ENCODE results near the gene GBF1.
"Not testable (repeated sequence)": the region's sequence is repeated elsewhere in the genome, so short reads cannot be mapped to it uniquely, and the experiment has no call there.

The GBF1 gene

GRCh38 chr10:102245082-102245931 is at the start of gene GBF1:
Gene GBF1, plus strand, starts transcription at chr10:102245532. Its CDS starts 13,407 bp downstream, at chr10:102258939.
- DNase-seq (ENCODE audit: low spot score): peak; percentile 99

- DNase-seq (ENCODE audit: low spot score): no peak
Observed at GRCh38 chr10:102196893-102197292, 48.4 kb upstream of the GBF1 start.

GRCh38 chr10:102198027-102198426 is 47.3 kb upstream of the GBF1 start:
- DNase-seq (ENCODE audit: low spot score): no peak

DNA sequence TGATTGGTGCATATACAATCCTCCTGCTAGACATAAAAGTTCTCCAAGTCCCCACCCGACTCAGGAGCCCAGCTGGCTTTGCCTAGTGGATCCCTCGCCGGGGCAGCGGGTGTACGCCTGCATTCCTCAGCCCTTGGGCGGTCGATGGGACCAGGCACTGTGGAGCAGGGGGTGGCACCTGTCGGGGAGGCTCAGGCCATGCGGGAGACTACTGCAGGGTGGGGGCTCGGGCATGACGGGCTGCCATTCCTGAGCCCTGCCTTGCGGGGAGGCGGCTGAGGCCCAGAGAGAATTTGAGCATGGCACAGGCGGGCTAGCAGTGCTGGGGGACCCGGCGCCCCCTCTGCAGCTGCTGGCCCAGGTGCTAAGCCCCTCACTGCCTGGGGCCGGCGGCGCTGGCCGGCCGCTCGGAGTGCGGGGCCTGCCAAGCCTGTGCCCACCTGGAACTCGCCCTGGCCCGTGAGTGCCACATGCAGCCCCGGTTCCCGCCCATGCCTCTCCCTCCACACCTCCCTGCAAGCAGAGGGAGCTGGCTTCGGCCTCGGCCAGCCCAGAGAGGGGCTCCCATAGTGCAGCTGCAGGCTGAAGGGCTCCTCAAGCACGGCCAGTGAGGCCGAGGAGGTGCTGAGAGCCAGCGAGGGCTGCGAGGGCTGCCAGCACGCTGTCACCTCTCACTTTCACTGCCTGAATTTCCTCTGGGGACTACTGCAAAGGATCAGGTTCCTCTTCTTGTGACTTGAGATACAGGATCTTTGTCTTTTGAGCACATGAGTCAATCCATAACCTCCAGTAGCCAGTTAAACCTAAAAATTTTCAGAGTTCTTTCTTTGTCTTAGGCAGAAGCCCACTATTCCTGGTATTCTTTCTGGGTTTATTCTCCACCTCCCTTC is 44.3 kb upstream of the GBF1 start:
- DNase-seq (ENCODE audit: low spot score): no peak

DNA sequence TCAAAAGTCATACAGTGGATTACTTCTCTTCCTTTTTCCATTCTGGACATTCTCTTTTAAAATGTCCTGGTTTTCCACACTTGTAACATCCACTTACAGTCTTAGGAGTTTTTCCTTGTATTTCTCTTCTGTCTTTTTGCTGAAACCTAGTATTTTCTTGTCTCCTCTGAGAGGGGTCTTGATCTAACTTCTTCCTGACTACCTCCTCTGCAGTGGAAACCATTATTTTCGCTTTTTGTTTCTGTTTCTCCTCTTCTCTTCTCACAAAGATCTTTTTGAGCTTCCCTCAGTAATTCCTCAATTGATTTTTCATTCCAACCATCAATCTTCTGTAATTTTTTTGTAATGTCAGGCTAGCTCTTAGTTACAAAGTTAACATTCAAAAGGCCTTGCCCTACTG is 42.9 kb upstream of the GBF1 start:
- no peak for DNase-seq (ENCODE audit: low spot score)

DNA sequence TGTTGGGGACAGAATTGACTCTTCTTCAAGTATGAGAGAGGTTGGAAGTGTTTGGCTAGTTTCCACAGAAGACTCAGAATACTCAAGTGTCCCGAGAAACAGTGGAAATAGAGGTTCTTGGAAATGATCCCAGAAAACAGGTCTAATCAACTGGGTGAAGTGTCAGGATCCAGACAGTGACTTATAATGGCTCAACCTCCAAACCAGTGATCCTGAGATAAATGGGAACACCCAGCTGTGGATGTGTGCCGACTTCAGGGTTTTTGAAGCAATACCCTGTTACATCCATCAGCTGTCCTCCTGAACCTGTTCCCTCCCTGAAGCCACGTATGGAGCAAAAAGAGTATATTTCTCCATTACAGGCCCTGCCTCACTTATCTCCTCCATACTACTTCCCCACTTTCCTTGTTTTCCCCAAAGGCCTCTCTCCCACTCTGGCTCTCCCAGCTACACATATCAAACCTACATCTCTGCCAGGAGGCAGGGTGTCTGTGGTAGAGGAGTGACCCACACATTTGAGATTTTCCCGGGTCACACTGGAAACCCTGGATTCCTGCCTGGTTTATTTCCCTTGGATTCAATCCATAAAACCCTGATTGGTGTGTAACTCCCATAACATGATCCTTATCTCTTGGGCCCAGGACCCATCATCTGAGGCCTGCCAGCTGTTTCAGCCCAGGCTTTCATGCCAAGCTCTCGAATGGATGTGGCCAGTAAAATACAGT is 36.9 kb upstream of the GBF1 start:
- DNase-seq (ENCODE audit: low spot score): no peak

GRCh38 chr10:102211615-102212299 is 33.6 kb upstream of the GBF1 start:
- DNase-seq (ENCODE audit: low spot score): no peak

DNA sequence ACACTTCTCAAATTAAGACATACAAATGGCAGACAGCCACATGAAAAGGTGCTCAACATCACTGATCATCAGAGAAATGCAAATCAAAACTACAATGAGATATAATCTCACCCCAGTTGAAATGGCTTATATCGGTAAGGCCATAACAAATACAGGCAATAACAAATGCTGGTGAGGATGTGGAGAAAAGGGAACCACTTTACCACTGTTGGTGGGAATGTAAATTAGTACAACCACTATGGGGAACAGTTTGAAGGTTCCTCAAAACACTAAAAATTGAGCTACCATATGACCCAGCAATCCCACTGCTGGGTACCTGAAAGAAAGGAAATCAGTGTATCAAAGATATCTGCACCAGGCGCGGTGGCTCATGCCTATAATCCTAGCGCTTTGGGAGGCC is 31.7 kb upstream of the GBF1 start:
- DNase-seq (ENCODE audit: low spot score): not testable (repeated sequence)

DNA sequence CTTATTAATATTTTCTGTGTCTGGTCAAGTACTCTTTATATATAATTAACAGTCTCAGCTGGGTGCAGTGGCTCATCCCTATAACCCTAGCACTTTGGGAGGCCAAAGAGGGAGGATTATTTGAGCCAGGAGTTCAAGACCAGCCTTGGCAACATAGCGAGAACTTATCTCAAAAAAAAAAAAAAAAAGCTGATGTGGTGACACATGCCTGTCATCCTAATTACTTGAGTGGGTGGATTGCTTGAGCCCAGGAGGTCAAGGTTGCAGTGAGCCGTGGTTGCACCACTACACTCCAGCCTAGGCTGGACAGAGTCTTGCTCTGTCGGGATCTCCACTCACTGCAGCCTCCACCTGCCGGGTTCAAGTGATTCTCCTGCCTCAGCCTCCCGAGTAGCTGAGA is 26.0 kb upstream of the GBF1 start:
- DNase-seq (ENCODE audit: low spot score): no peak

DNA sequence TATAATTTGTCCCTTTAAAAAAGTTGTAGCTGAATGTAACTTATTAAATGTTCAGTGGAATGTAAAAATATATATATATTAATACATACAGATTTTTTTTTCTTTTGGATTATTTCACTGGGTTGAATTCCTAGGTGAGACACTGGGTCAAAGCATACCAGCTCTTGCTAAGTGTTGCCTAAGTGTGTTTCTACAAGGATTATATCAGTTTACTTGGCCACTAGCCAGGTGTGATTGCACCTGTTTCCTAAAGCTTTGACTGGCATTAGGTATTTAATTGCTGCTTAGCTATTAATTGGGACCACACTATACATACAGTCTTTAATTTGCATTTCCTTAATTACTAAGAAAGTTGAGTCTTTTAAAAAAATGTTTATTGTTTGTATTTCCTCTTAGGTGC is 24.7 kb upstream of the GBF1 start:
- no peak for DNase-seq (ENCODE audit: low spot score)

DNA sequence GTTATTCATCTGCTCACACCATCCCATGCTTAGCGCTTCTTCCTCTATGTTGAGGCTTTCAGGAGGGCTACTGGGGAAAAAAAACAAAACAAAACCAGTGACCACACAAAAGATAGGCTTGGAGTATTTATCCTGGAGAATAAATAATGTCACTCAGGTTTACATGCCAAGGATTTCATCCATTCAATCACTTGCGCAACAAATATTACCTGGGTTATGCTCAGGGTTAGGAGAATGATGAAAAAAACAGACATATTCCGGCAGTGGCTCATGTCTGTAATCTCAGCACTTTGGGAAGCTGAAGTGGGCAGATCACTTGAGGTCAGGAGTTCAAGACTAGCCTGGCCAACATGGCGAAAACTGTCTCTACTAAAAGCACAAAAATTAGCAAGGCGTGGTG is 22.5 kb upstream of the GBF1 start:
- DNase-seq (ENCODE audit: low spot score): no peak

DNA sequence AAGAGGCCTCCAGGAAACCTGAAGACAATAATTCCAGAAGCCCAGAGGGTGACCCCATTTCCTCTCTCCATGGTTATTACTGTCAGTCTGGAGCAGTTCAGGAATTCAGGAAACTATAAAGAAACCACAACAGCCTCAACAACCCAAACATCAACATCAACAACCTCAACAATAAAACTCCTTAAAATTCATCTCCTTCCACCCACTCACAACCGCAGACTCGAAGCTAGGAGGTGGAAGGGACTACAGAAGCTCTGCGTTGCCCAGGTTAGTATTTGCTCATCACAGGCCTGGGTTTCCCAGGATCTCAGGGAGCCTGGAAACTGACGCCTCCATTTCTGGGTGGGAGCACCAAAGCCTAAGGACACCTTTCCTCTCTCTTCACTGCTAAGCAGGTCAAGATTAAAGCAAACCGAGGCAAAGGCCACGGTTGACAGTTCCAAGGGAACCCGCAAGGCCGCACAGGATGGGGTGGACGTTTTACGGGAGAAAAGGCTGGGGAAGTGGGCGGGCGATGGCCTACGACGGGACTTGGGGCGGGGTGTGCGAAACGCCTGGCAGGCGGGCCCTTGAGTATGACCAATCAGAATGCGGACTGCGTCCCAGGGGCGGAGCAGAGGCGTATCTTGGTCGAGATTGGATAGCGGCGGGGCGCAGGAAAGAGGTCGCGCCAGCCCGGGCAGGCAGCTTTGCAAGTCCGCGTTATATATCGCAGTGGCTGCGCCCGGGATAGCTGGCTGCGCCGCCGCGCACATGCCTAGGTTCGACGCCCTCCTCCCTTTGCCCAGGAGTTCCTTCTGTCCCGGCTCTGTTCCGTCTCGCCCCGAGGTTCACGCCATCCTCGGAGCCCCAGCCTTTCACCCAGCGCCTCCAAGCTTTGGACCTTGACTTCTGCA is 19.4 kb upstream of the GBF1 start, which contains the start of gene ELOVL3:
ELOVL3 (plus strand) TSS at position 654 of the 896 bp plus-strand sequence. CDS start 250 bp downstream, outside the sequence.
- DNase-seq (ENCODE audit: low spot score): peak; percentile 98

DNA sequence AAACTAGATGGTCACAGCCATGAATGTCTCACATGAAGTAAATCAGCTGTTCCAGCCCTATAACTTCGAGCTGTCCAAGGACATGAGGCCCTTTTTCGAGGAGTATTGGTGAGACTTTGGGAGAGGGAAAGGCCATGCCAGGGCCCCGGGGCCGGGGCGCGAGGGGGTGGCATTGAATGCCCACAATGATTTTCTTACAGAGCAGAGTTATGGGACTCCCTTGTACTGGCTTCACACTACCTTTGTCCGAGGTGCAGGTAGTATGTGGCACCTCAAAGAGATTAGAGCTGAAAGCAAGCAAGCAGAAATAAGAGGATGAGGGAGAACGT is 18.8 kb upstream of the GBF1 start:
- DNase-seq (ENCODE audit: low spot score): no peak

- peak; percentile 71 for DNase-seq (ENCODE audit: low spot score)
Observed at GRCh38 chr10:102227050-102227449, 18.3 kb upstream of the GBF1 start.

- peak; percentile 74 for DNase-seq (ENCODE audit: low spot score)
Observed at GRCh38 chr10:102229810-102230263, 15.5 kb upstream of the GBF1 start.

- peak; percentile 30 for DNase-seq (ENCODE audit: low spot score)
Observed at GRCh38 chr10:102230264-102230860, 15.0 kb upstream of the GBF1 start.

GRCh38 chr10:102230861-102231356 is 14.4 kb upstream of the GBF1 start:
- DNase-seq (ENCODE audit: low spot score): no peak

DNA sequence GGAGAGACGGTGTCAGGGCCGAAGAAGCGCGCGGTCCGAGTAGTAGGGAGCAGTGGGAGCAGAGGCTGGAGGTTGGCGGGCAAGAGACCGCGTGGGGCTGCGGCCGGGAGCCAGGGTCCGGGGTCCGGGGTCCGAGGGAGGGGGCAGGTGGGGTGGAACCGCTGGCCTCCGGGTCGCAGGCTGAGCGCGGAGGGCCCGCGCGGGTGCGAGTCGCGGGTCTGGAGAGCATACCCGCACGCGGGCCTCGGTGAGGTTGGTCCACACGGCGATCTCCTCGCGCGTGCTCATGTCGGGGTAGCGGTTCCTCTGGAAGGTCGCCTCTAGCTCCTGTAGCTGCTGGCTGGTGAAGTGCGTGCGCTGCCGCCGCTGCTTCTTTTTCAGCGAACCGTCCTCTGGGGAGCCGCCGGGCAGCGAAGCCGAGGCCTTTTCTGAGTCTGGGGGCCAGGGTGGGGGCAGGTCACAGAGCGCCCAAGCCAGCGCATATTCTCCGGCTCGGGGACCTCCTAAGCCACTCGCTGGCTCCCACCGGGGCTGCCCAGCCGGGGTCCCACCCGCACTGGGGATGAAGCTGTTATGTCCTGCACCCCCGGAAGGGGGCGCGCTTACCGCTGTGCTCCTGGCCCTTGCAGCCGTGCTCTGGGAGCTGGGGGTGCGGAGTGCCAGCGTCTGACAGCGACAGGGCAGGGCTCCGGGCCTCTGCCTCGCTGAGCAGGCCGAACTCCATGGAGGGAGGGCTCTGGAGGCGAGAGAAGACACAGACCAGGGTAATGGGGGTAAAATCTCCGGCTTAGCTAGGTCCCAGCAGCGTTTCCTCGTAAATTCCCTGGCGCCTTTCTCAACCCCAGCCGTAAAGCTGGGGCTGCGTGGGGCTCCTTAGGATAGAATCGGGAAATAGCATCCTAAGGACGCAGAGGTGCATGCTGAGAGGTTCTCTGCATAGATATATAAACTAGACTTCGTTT is 13.7 kb upstream of the GBF1 start:
- DNase-seq (ENCODE audit: low spot score): peak; percentile 45

DNA sequence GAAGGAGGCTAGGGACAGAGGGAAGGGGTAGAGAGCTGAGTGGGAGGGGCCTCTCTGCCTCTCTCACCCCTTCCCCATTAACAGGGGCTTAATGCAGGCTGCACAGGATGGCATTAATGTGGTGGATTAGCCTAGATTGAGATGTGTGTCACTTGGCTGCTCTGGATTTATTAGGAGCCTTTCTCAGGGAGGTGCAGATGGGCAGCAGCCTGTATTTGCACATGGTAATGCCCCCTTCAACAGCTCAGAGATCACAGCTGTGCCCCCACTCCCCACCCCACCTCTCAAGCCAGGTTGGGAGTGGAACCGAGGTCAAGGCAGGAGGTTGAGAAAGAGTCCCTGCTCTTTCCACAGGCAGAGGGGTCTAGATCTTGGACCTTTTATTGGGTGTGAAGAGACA is 11.3 kb upstream of the GBF1 start:
- DNase-seq (ENCODE audit: low spot score): no peak
